GM12878 (cell line): ENCODE data around the gene AFF2. TPM values are rescaled to one million over a fixed set of nuclear protein-coding genes. Genes with fewer than 3 reads are reported as not detected.

Source experiments
- ATAC-seq: fragments of 200-7000 bp; cut with Tn5 transposase; 3 replicates; pipeline ENCODE4 v1.9.1; 2020; ENCODE audit warnings: mild to moderate bottlenecking, moderate library complexity
- BruUV-seq: library from RNA; stranded (reverse); fragments of 400-500 nt; replicated peaks from 2 replicates; lab custom pipeline; 2021; lab: Mats Ljungman, UMichigan
- CTCF ChIA-PET: fragments of 300-600 bp; sonication (Branson Sonifier 250); formaldehyde crosslinking; extraction: SDS; loops from one replicate; lab custom pipeline; 2021; ENCODE audit warnings: inconsistent platforms; lab: Yijun Ruan, JAX
- POLR2A ChIA-PET: fragments of 350-600 bp; formaldehyde crosslinking; extraction: SDS; loops from one replicate; lab custom pipeline; 2021; ENCODE audit warnings: inconsistent platforms; lab: Charles Lee
- RAD21 ChIA-PET: fragments of 300-600 bp; sonication (Branson Sonifier 250); formaldehyde crosslinking; loops from one replicate; lab custom pipeline; 2023; ENCODE audit warnings: antibody characterized with exemption; ENCODE audit not compliant: unreplicated experiment; lab: Charles Lee
- SMC1A ChIA-PET: fragments of 300-600 bp; sonication (Branson Sonifier 250); formaldehyde crosslinking; loops from one replicate; lab custom pipeline; 2023; ENCODE audit not compliant: unreplicated experiment, uncharacterized antibody; lab: Charles Lee
- DNase-seq: peaks from one replicate; pipeline ENCODE4 v3.0.0-alpha.2; 2011; ENCODE audit warnings: low read depth, low spot score
- FAIRE-seq: peaks from 3 replicates; lab custom pipeline; 2011; peaks lifted over from hg19 to GRCh38; lab: Jason Lieb, UNC
- H2AFZ ChIP-seq: 2 replicates; pipeline ENCODE4 v1.6.0; 2011; ENCODE audit warnings: low read depth, low read length, control low read depth; ENCODE audit not compliant: control insufficient read depth
- H3K27ac ChIP-seq: 2 replicates; pipeline ENCODE4 v1.5.1; 2011; ENCODE audit warnings: control low read depth; ENCODE audit not compliant: control insufficient read depth, insufficient read depth
- H3K27me3 ChIP-seq, 2 experiments: replicated peaks in 1 of 2; 2 replicates each; pipeline versions ENCODE4 v1.6.0 to v1.6.1; 2011; ENCODE audit warnings: low read length in 1 of 2; ENCODE audit not compliant: control insufficient read depth in 2 of 2, insufficient read depth in 2 of 2
- H3K36me3 ChIP-seq, 2 experiments: 2 replicates each; pipeline ENCODE4 v1.5.1; 2011; ENCODE audit warnings: low read length in 1 of 2; ENCODE audit not compliant: control insufficient read depth in 2 of 2, insufficient read depth in 2 of 2
- H3K4me1 ChIP-seq: 2 replicates; pipeline ENCODE4 v1.6.1; 2011; ENCODE audit warnings: mild to moderate bottlenecking, low read length, moderate library complexity, mixed read lengths; ENCODE audit not compliant: control insufficient read depth, insufficient read depth
- H3K4me2 ChIP-seq: 2 replicates; pipeline ENCODE4 v1.6.0; 2011; ENCODE audit warnings: control low read depth; ENCODE audit not compliant: control insufficient read depth, insufficient read depth
- H3K4me3 ChIP-seq: fragments of 200-600 bp; sonication (generic); 2 replicates; pipeline ENCODE4 v1.5.1; 2016
- H3K79me2 ChIP-seq: 2 replicates; pipeline ENCODE4 v1.6.0; 2011; ENCODE audit warnings: low read length; ENCODE audit not compliant: control insufficient read depth, insufficient read depth
- H3K9ac ChIP-seq: 2 replicates; pipeline ENCODE4 v1.8.0; 2011; ENCODE audit warnings: low read length, control low read depth, mixed read lengths; ENCODE audit not compliant: control insufficient read depth, insufficient read depth
- H3K9me3 ChIP-seq: replicated peaks from 3 replicates; pipeline ENCODE4 v1.5.1; 2011; ENCODE audit warnings: mild to moderate bottlenecking, low read length; ENCODE audit not compliant: control insufficient read depth, insufficient read depth
- H4K20me1 ChIP-seq: 2 replicates; pipeline ENCODE4 v1.6.0; 2011; ENCODE audit not compliant: control insufficient read depth, insufficient read depth
- PBX3 ChIP-seq: IDR thresholded peaks from 2 replicates; pipeline ENCODE4 v1.6.1; 2011; ENCODE audit warnings: mild to moderate bottlenecking, low read depth, low read length, moderate library complexity; ENCODE audit not compliant: insufficient replicate concordance
- WGBS: methylation state at CpG from one replicate; pipeline ENCODE4 v1.1.6; 2016; ENCODE audit warnings: low lambda C conversion rate; ENCODE audit not compliant: insufficient replicate concordance, insufficient coverage; ENCODE audit errors: missing lambda C conversion rate; 5-methylcytosine and 5-hydroxymethylcytosine counted together
- in situ Hi-C: fragments of 300-500 bp; cut with MboI; formaldehyde crosslinking; loops from 9 replicates; pipeline ENCODE4 v1.14.3; 2018; ENCODE audit warnings: mixed read lengths
- intact Hi-C: fragments of 100-400 bp; cut with micrococcal nuclease; formaldehyde crosslinking; loops from one replicate; pipeline ENCODE4 v1.14.2; 2022; ENCODE audit not compliant: unreplicated experiment
- polyA plus RNA-seq, 11 experiments: library from polyadenylated mRNA; depleted of rRNA in 4 of 11; unstranded in 6 of 11; stranded (reverse) in 5 of 11; fragments of >200 nt; fragmentation: Nextera tagmentation in 4 of 11; fragmentation: Illumina TruSeq in 1 of 11; extraction: Ambion mirVana in 4 of 11; extraction: Trizol in 1 of 11; gene quantifications; 1 replicate in 1 of 11; 2 replicates in 10 of 11; pipeline versions ENCODE4 v1.2.1 to v1.2.3, GENCODE V29; 2011 to 2016; ENCODE audit warnings: inconsistent platforms in 2 of 11, missing spikeins in 2 of 11, low read depth in 1 of 11
- total RNA-seq, 4 experiments: library from RNA; depleted of rRNA in 3 of 4; stranded (reverse); fragments of >200 nt in 3 of 4; fragmentation: Illumina TruSeq in 1 of 4; extraction: Trizol in 1 of 4; gene quantifications; 2 replicates each; pipeline versions ENCODE4 v1.2.1 to v1.2.3, GENCODE V29; 2013 to 2021
- TF ChIP-seq, protein P1 (sequence below): fragments of 450-650 bp; IDR thresholded peaks from 2 replicates; pipeline ENCODE4 v1.6.1; 2017; ENCODE audit warnings: borderline replicate concordance
- TF ChIP-seq, protein P2 (sequence below): fragments of 450-650 bp; conservative IDR thresholded peaks from 2 replicates; pipeline ENCODE4 v1.6.1; 2017; ENCODE audit warnings: mild to moderate bottlenecking, moderate library complexity

AFF2 gene
- total and polyA plus RNA-seq, 10 of the 15 experiments (the other 5 are each of a cell fraction or from before 2014, with no cell fraction given): under 0.01 to 0.03 TPM; not detected in 8

DNA sequence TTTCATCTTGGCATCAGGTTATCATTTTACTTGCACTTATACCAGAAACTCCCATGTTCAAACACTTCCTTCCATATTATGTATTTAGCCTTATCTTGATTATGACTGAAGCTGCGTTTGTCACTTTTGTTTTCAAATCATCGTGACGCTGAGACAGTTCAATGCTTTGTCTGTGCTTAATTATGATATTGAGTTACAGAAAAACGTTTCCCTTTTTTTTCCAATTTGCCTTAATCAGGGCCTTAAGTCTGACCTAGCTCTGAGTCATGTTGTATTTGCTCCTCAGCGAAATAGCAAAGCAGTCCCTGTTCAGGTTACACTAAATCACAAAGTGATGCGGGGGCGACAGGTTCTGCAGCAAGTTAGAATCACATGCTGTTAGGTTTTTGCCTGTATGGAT is 254.7 kb downstream of the AFF2 start:
- no peak overlapping the region for H2AFZ ChIP-seq
- no peak overlapping the region for H3K4me3 ChIP-seq
- H3K36me3 ChIP-seq: no peaks in the 10 kb centered on the region
- no peaks in the 10 kb centered on the region for H3K9me3 ChIP-seq
- H3K27ac ChIP-seq: no peak overlapping the region
- FAIRE-seq (no peak), DNase-seq (no peak), ATAC-seq (no peak)
- no TSS peak for BruUV-seq
- H3K79me2 ChIP-seq: no peaks in the 10 kb centered on the region
- ChIA-PET CTCF (no interaction called here), POLR2A (no interaction called here), RAD21 (no interaction called here), SMC1A (no interaction called here)
- H3K27me3 ChIP-seq: no peaks in the 10 kb centered on the region; a peak in 1 of 4 replicates
- 10% methylated on average over 7 of the region's 7 CpGs for WGBS
- intact Hi-C loops: no loop called here
- in situ Hi-C loops: no loop called here
- H3K4me2 ChIP-seq: no peak overlapping the region
- H3K9ac ChIP-seq: no peak overlapping the region
- TF ChIP-seq, protein P1, sequence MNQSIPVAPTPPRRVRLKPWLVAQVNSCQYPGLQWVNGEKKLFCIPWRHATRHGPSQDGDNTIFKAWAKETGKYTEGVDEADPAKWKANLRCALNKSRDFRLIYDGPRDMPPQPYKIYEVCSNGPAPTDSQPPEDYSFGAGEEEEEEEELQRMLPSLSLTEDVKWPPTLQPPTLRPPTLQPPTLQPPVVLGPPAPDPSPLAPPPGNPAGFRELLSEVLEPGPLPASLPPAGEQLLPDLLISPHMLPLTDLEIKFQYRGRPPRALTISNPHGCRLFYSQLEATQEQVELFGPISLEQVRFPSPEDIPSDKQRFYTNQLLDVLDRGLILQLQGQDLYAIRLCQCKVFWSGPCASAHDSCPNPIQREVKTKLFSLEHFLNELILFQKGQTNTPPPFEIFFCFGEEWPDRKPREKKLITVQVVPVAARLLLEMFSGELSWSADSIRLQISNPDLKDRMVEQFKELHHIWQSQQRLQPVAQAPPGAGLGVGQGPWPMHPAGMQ: no peak
- no peak for TF ChIP-seq PBX3
- TF ChIP-seq, protein P2, sequence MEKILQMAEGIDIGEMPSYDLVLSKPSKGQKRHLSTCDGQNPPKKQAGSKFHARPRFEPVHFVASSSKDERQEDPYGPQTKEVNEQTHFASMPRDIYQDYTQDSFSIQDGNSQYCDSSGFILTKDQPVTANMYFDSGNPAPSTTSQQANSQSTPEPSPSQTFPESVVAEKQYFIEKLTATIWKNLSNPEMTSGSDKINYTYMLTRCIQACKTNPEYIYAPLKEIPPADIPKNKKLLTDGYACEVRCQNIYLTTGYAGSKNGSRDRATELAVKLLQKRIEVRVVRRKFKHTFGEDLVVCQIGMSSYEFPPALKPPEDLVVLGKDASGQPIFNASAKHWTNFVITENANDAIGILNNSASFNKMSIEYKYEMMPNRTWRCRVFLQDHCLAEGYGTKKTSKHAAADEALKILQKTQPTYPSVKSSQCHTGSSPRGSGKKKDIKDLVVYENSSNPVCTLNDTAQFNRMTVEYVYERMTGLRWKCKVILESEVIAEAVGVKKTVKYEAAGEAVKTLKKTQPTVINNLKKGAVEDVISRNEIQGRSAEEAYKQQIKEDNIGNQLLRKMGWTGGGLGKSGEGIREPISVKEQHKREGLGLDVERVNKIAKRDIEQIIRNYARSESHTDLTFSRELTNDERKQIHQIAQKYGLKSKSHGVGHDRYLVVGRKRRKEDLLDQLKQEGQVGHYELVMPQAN: no peak
- no peaks in the 10 kb centered on the region for H3K4me1 ChIP-seq
- no peaks in the 10 kb centered on the region for H4K20me1 ChIP-seq
